ENCODE measurements around the gene SYTL2. TPM values are rescaled to one million over a fixed set of nuclear protein-coding genes. Genes with fewer than 3 reads are reported as not detected.

SYTL2 gene
- total and polyA plus RNA-seq, 2 donors (not counting 1 experiment from before 2014, with no cell fraction given), result 165 to 387 TPM

GRCh38 chr11:85821636-85822035 is 10.7 kb upstream of the SYTL2 start:
- no peaks in the 10 kb centered on the region for H3K9me3 ChIP-seq (ENCODE audit: control insufficient read depth, insufficient read depth, low read depth, low read length)
- no peaks in the 10 kb centered on the region for H4K20me1 ChIP-seq (ENCODE audit: control insufficient read depth, extremely low read depth, insufficient read depth, low read length)
- no peaks in the 10 kb centered on the region for H3K79me2 ChIP-seq (ENCODE audit: control insufficient read depth, insufficient read depth, low read length)
- no peak for TF ChIP-seq EZH2 (IDR thresholded peaks at IDR 0.05; ENCODE audit: low read length, missing control alignments)
- TF ChIP-seq, protein P1, sequence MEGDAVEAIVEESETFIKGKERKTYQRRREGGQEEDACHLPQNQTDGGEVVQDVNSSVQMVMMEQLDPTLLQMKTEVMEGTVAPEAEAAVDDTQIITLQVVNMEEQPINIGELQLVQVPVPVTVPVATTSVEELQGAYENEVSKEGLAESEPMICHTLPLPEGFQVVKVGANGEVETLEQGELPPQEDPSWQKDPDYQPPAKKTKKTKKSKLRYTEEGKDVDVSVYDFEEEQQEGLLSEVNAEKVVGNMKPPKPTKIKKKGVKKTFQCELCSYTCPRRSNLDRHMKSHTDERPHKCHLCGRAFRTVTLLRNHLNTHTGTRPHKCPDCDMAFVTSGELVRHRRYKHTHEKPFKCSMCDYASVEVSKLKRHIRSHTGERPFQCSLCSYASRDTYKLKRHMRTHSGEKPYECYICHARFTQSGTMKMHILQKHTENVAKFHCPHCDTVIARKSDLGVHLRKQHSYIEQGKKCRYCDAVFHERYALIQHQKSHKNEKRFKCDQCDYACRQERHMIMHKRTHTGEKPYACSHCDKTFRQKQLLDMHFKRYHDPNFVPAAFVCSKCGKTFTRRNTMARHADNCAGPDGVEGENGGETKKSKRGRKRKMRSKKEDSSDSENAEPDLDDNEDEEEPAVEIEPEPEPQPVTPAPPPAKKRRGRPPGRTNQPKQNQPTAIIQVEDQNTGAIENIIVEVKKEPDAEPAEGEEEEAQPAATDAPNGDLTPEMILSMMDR (conservative IDR thresholded peaks at IDR 0.05 in 1 of 2, IDR thresholded peaks at IDR 0.05 in 1 of 2; ENCODE audit: low read depth in 1 of 2, low read length in 2 of 2), result no peak
- DNase-seq (ENCODE audit: low read depth in 2 of 2), result peak; percentile 33 to 80
- H3K9ac ChIP-seq (ENCODE audit: insufficient read depth, low read length), result no peak overlapping the region
- H3K27me3 ChIP-seq (ENCODE audit: control insufficient read depth, insufficient read depth, low read length), result no peaks in the 10 kb centered on the region
- no peak overlapping the region for H2AFZ ChIP-seq (ENCODE audit: low read length)
- H3K4me3 ChIP-seq (replicated peaks in 1 of 4; ENCODE audit: control extremely low read depth in 1 of 4, insufficient read depth in 1 of 4, low read depth in 3 of 4, low read length in 4 of 4), result no peak overlapping the region
- H3K36me3 ChIP-seq (ENCODE audit: control insufficient read depth, insufficient read depth, low read length), result no peaks in the 10 kb centered on the region
- no peak overlapping the region for H3K4me2 ChIP-seq (ENCODE audit: extremely low read depth, insufficient read depth, low read length)
- no peak overlapping the region for H3K27ac ChIP-seq (ENCODE audit: insufficient read depth, low read length)
- peaks cover 18% of the 10 kb centered on the region for H3K4me1 ChIP-seq (ENCODE audit: control insufficient read depth, extremely low read depth, insufficient read depth, low read length)

DNA sequence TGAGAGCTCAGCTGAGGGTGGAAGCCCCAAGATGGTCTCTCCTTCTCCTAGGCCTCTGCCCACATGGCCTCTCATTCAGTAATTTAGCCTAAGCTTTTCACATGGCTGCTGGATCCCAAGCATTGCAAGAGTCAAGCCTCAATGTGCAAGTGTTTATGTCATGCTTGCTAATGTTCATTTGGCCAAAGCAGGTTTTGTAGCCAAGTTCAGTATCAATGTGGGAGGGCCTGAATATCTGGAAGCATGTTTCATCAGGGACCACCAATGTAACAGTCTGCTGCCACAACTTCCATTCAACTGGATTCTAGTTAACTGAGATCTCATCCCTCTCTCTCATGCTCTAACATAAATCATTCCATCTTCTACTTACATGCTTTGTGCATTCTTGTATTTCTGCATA is 8.5 kb upstream of the SYTL2 start:
- peaks cover 15% of the 10 kb centered on the region for H3K4me1 ChIP-seq (ENCODE audit: control insufficient read depth, extremely low read depth, insufficient read depth, low read length)
- no peak for DNase-seq (ENCODE audit: low read depth in 2 of 2)
- no peaks in the 10 kb centered on the region for H3K27me3 ChIP-seq (ENCODE audit: control insufficient read depth, insufficient read depth, low read length)
- peak overlapping the region; percentile 6 for H2AFZ ChIP-seq (ENCODE audit: low read length)
- no peaks in the 10 kb centered on the region for H3K9me3 ChIP-seq (ENCODE audit: control insufficient read depth, insufficient read depth, low read depth, low read length)
- no peak overlapping the region for H3K4me2 ChIP-seq (ENCODE audit: extremely low read depth, insufficient read depth, low read length)
- H3K4me3 ChIP-seq (replicated peaks in 1 of 4; ENCODE audit: control extremely low read depth in 1 of 4, insufficient read depth in 1 of 4, low read depth in 3 of 4, low read length in 4 of 4), result no peak overlapping the region
- H4K20me1 ChIP-seq (ENCODE audit: control insufficient read depth, extremely low read depth, insufficient read depth, low read length), result no peaks in the 10 kb centered on the region
- TF ChIP-seq, protein P1 (conservative IDR thresholded peaks at IDR 0.05 in 1 of 2, IDR thresholded peaks at IDR 0.05 in 1 of 2; ENCODE audit: low read depth in 1 of 2, low read length in 2 of 2), result no peak
- TF ChIP-seq EZH2 (IDR thresholded peaks at IDR 0.05; ENCODE audit: low read length, missing control alignments), result no peak
- H3K27ac ChIP-seq (ENCODE audit: insufficient read depth, low read length), result no peak overlapping the region
- H3K36me3 ChIP-seq (ENCODE audit: control insufficient read depth, insufficient read depth, low read length), result no peaks in the 10 kb centered on the region
- H3K9ac ChIP-seq (ENCODE audit: insufficient read depth, low read length), result no peak overlapping the region
- no peaks in the 10 kb centered on the region for H3K79me2 ChIP-seq (ENCODE audit: control insufficient read depth, insufficient read depth, low read length)

DNA sequence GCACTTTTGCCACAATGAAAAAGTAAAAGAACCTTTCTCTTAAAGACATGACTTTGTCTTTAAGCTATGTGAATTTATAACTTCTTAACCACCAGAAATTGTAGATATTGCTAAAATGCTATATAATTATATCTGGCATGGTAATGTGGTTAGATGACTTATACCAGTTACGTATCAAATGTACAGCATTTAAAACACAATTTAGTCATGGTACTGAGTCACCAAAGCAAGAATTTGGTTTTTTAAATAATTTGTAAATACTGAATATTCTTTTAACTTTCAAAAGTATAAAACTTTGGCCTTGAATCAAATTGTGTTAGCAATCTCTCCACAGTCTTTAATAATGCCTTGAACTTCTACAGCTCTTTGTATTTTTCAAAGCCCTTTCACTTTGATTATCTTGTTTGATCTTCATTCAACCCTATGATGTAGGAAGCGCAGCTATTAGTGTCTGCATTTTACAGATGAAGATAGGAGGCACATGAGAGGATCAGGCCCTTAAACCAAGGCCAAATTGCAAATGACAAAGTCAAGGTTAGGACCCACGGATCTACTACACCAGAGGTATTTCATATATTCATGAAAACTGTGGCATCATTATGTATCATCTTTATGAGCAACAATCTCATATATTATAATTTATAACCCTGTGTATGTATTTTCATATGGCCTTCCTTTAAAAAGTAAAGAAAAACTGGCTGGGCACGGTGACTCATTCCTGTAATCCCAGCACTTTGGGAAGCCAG is 4.4 kb upstream of the SYTL2 start:
- Histone ChIP-seq H4K20me1 (ENCODE audit: control insufficient read depth, extremely low read depth, insufficient read depth, low read length) (no peaks in the 10 kb centered on the region), H2AFZ (ENCODE audit: low read length) (no peak overlapping the region), H3K27me3 (ENCODE audit: control insufficient read depth, insufficient read depth, low read length) (no peaks in the 10 kb centered on the region), H3K9me3 (ENCODE audit: control insufficient read depth, insufficient read depth, low read depth, low read length) (no peaks in the 10 kb centered on the region), H3K27ac (ENCODE audit: insufficient read depth, low read length) (peak overlapping the region; percentile 64), H3K9ac (ENCODE audit: insufficient read depth, low read length) (no peak overlapping the region), H3K4me2 (ENCODE audit: extremely low read depth, insufficient read depth, low read length) (peak overlapping the region; percentile 75), H3K36me3 (ENCODE audit: control insufficient read depth, insufficient read depth, low read length) (no peaks in the 10 kb centered on the region), H3K4me3 (replicated peaks in 1 of 4; ENCODE audit: control extremely low read depth in 1 of 4, insufficient read depth in 1 of 4, low read depth in 3 of 4, low read length in 4 of 4) (peak overlapping the region in 1 of 4 experiments; percentile 3), H3K4me1 (ENCODE audit: control insufficient read depth, extremely low read depth, insufficient read depth, low read length) (peaks cover 9% of the 10 kb centered on the region), H3K79me2 (ENCODE audit: control insufficient read depth, insufficient read depth, low read length) (no peaks in the 10 kb centered on the region)
- no peak for TF ChIP-seq EZH2 (IDR thresholded peaks at IDR 0.05; ENCODE audit: low read length, missing control alignments)
- TF ChIP-seq, protein P1 (conservative IDR thresholded peaks at IDR 0.05 in 1 of 2, IDR thresholded peaks at IDR 0.05 in 1 of 2; ENCODE audit: low read depth in 1 of 2, low read length in 2 of 2), result no peak
- peak; percentile 85 to 90 for DNase-seq (ENCODE audit: low read depth in 2 of 2)
